ENCODE data around the gene USP20.

GRCh38 chr9:129811967-129812363 lies 23.3 kb upstream of the USP20 start:
- no peak for TF ChIP-seq CTCF (IDR thresholded peaks at IDR 0.05)
- TF ChIP-seq POLR2A (IDR thresholded peaks at IDR 0.05): no peak
- no peak for TF ChIP-seq POLR2AphosphoS5 (IDR thresholded peaks at IDR 0.05)
- TF ChIP-seq EP300 (IDR thresholded peaks at IDR 0.05): no peak

Measured in upper lobe of left lung (tissue), 4 donors.